ENCODE data around the gene AHCTF1.
A peak's percentile ranks its signal among the peaks of the same experiment; 100 is the strongest.

AHCTF1 gene, protein sequence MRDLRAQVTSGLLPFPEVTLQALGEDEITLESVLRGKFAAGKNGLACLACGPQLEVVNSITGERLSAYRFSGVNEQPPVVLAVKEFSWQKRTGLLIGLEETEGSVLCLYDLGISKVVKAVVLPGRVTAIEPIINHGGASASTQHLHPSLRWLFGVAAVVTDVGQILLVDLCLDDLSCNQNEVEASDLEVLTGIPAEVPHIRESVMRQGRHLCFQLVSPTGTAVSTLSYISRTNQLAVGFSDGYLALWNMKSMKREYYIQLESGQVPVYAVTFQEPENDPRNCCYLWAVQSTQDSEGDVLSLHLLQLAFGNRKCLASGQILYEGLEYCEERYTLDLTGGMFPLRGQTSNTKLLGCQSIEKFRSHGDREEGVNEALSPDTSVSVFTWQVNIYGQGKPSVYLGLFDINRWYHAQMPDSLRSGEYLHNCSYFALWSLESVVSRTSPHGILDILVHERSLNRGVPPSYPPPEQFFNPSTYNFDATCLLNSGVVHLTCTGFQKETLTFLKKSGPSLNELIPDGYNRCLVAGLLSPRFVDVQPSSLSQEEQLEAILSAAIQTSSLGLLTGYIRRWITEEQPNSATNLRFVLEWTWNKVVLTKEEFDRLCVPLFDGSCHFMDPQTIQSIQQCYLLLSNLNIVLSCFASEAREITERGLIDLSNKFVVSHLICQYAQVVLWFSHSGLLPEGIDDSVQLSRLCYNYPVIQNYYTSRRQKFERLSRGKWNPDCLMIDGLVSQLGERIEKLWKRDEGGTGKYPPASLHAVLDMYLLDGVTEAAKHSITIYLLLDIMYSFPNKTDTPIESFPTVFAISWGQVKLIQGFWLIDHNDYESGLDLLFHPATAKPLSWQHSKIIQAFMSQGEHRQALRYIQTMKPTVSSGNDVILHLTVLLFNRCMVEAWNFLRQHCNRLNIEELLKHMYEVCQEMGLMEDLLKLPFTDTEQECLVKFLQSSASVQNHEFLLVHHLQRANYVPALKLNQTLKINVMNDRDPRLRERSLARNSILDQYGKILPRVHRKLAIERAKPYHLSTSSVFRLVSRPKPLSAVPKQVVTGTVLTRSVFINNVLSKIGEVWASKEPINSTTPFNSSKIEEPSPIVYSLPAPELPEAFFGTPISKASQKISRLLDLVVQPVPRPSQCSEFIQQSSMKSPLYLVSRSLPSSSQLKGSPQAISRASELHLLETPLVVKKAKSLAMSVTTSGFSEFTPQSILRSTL (N-terminal part only)

DNA sequence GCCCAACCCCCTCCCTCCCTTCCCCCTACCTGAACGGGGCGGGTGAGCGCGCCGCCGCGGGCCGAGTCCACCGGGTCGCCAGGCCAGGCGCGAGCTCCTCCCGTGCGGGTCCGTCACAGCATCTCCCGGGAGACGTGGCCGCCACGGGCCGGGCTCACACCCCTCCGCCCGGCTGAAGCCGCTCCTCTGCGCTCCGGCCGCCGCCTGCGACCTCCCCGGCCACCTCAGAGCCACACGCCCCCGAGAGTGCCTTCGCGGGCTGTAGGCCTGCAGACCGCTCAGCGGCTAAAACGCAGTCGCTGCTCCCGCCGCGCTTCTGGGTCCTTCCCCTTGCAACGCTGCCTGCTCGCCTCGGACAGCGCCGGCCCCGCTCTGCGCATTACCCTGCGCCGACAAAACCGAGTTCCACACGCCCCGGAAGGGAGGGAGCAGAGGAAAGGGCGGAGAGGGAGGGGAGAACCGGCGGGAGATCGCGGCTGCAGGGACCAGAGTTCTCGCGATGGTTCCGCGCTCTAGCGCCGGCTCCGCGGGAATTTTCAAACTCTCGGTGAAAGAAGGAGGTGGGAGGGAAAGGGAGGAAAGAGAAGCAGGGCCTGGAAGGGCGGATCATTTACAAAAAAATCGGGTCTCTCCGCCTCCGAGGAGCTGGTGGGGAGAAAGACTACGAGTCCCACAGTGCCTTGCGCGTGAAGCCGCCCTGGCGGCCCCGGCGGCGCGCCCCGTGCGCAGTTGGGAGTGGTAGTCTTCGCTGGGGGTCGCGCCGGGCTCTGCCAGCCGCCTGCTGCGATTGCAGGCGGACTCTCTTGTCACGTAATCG is at the start of gene AHCTF1:
Gene AHCTF1, minus strand, starts transcription at position 400 of the 817 bp plus-strand sequence. CDS start 13,578 bp downstream, outside the sequence.
- DNase-seq (ENCODE audit: low spot score), result peak; percentile 98

DNA sequence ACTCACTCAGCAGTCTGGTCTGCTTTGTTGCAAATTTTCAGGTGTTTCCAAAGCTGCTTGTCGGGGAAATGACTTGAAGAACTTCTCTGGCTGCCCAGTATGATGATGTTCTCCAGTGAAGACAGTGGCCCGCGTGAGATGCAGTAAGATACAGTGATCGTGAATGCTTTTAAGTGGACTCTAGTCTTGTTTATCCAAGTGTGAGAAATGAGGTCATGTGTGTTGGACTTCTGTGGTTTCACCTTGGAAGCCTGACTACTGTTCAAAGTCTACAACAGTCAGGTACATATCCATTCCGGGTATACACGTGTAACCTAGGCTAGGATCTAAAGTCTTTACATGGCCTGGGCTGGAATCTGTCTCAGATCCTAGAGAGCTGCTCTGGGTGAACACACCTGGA is 47.0 kb upstream of the AHCTF1 start:
- no peak for DNase-seq (ENCODE audit: low spot score)

DNA sequence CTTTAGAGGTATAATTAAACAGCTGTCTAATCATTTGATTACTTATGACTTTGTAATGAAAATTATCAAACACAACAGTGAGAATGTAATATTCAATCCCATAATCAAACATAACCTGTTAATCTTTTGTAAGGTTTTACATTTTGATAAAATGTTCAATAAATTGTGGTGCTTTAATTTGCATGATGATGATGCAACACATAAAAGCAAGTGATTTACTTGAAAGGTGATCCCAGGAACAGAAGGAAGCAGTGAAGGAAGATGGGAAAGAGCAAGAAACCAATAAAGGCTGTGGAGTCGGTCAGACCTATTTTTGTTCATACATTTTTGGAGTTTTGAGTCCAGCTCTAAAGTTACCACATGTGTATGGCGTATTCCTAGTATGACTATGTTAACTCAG is 46.5 kb upstream of the AHCTF1 start:
- no peak for DNase-seq (ENCODE audit: low spot score)

DNA sequence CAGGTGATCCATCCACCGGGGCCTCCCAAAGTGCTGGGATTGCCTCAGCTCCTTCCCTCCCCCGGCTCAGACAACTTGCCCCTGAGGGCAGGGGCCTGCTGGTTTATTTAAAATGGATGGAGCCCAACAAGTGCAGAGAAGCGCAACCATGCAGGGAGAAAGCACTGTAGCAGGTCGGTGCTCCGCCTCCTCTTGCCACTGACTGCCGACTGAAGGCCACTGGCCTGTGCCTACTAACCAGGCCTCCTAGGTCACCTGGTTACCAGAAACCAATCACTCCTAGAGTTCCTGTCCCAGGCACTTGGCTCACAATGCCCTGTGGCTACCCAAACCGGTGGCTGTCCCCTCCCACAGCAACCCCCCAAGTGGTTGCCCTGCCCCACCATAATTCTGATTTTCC is 40.2 kb upstream of the AHCTF1 start:
- DNase-seq (ENCODE audit: low spot score), result no peak

DNA sequence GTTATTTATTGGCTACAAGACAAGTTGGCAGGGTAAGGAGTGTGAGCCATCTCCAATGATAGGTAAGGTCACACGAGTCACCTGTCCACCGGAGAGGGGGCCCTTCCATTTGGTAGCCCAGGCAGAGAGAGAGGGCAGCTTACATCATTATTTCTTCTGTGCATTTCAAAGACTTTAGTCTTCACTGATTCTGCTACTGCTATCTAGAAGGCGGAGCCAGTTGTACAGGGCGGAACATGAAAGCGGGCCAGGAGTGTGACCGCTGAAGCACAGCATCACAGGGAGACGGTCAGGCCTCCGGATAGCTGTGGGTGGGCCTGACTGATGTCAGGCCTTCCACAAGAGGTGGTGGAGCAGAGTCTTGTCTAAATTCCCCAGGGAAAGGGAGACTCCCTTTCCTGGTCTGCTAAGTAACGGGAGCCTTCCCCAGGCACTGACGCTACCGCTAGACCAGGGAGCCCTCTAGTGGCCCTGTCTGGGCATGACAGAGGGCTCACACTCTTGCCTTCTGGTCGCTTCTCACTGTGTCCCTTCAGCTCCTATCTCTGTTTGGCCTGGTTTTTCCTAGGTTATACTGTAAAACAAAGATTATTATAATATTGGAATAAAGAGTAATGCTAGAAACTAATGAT is 39.5 kb upstream of the AHCTF1 start:
- DNase-seq (ENCODE audit: low spot score), result peak; percentile 53

DNA sequence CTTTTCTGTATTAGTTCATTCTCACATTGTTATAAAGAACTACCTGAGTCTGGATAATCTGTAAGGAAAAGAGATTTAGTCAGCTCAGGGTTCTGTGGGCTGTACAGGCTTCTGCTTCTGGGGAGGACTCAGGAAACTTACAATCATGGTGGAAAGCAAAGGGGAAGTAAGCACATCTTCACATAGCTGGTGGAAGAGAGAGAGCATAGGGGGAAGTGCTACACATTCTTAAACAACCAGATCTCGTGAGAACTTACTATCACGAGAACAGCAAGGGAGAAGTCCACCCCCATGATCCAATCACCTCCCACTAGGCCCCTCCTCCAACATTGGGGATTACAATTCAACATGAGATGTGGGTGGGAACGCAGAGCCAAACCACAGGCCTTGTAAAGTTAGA is 37.9 kb upstream of the AHCTF1 start:
- no peak for DNase-seq (ENCODE audit: low spot score)

DNA sequence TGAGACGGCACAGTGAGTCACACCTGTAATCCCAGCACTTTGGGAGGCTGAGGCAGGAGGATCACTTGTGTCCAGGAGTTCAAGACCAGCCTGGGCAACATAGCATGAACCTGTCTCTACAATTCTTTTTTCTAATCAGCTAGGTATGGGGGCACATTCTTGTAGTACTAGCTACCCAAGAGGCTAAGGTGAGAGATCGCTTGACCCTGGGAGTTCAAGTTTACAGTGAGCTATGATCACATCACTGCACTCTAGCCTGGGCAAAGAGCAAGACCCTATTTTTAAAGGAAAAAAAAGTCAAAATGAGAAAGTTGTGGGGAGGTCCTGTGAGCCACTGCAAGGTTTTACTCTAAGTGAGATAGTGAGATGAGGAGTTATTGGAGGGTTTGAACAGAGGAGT is 34.8 kb upstream of the AHCTF1 start:
- DNase-seq (ENCODE audit: low spot score), result no peak

DNA sequence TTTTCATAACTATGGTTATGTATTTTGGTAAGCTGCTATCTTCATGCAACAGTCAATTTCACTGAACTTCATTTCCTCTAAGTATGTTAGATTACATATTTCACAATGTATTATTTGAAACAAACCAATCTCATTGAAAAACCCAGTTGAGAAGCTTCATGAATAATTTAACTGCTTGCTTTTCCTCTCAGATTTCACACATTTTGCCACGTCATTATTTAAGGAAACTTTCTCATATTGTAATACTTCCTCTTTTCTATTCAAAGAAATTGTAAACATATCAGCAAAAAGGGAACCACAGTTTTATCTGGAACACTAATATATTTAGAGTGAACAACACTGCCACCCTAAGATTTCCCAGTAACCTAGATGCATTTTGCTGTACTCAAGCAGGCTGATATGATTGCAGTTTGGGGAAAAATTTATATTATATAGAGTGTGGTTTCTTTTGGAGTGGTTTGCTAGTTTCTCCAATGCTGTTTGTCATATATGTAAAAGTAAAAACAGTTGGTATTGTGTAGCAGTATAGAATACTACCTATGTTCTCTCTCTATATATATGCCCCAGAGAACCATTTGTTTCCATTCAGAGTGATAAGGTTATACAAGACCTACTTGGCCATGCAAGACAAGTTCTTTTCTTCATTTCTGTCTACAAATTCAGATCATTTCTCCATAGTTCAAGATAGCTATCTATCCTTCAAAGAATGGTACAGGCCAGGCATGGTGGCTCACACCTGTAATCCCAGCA is 28.4 kb upstream of the AHCTF1 start:
- peak; percentile 44 for DNase-seq (ENCODE audit: low spot score)

DNA sequence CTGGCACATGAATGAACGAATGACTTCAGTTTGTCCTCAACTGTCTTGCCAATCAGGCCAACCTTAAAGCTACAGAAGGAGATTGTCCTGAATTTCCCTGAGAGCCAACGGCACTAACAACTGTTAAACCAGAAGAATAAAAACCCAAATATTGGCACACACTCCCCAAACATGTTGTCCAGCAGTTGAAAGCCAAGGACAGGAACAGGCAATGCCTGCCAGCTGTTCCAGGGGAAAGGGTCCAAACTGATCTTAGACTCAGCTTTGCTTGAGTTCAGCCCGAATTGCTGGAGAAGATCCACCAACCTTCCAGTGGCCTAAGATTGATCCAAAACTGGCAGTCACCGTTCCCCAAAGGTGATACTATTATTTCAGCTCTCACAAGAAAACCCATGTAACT is 22.4 kb upstream of the AHCTF1 start:
- no peak for DNase-seq (ENCODE audit: low spot score)

DNA sequence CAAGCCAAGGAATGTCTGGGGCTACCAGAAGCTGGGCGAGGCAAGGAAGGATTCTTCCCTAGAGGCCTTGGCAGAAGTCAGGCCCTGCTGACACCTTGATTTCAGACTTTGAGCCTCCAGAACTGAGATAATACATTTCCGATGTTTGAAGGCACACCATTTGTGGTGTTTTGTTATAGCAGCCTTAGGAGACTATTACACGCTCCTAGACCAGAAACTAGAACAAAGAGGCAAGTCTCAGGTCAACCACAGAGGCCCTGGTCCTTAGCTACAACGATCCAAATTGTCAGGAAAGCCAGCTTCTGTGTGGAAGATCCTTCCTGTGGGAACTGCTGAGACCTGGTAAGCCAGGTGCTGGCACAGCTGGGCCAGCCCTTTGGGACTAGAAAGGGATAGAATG is 19.7 kb upstream of the AHCTF1 start:
- DNase-seq (ENCODE audit: low spot score), result no peak

DNA sequence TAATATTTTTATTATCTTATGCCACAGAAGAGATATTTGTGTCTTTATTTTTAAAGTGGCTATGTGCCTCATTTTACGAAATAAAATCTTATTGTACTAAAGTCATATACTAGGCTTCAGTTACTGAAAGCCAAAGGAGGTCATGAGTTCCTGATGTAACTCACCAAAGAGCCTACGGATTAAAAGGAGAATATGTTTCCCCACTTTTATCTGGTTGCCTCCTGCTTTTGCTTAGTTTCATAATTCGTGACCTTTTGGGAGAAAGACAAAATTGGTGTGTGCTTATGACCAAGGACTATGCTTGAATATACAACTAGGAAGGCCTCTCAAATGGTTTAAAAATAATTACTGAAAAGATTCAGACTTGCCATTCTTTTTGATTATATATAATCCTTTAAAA is 18.2 kb upstream of the AHCTF1 start:
- DNase-seq (ENCODE audit: low spot score), result no peak

DNA sequence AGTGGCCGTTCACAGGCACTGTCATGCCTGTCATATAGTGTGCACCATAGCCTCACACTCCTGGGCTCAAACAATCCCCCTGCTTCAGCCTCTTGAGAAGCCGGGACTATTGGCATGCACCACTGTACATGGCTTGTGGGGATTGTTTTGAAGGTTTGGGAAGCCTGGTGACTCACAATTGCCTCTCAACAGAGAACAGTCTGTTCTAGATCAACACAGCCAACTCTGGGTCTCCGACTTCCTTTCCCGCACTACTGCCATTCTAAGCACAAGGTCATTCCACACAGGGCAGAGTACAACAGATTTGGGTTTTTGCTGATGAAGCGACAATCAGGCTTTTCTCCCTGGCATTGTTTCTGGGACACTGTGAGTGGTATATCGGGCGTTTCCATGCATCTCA is 15.5 kb upstream of the AHCTF1 start:
- DNase-seq (ENCODE audit: low spot score), result peak; percentile 70

DNA sequence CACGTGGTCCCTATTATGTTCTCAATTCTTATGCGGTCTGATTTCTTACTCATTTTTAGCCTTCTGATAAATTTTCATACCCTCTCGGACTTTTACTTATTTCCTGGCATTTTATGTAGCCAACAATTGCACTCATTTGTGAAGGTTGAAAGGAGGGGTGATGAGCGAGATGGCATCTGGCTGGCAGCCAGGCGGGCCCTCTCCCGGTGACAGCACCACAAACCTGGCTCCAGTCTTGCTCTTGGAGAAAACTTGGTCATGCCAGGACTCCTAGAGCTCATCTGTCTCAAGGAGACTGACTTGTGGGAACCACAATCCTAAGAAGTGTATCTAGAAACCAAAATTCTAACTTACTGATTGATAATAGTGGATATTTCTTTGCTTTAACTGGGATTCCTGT is 14.6 kb upstream of the AHCTF1 start:
- DNase-seq (ENCODE audit: low spot score), result no peak

DNA sequence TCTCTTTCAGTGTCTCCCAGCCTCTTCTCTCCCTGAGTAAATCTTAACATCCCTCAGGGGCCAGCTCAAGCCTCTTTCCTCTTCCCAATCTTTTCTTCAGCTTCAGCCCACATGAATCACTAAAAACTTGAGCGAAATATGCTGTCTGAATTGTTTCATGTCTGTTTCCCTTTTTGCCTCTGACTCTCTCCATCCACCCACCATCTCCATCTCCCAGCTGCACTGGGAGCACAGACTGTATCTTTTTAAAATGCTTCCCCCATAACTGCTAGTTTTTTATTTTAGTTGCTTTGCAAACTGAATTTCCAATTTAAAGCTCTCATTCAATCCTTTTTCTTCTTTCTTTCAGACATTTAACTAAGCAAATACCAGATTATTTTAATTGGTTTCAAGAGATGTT is 3.0 kb upstream of the AHCTF1 start:
- DNase-seq (ENCODE audit: low spot score), result peak; percentile 62

DNA sequence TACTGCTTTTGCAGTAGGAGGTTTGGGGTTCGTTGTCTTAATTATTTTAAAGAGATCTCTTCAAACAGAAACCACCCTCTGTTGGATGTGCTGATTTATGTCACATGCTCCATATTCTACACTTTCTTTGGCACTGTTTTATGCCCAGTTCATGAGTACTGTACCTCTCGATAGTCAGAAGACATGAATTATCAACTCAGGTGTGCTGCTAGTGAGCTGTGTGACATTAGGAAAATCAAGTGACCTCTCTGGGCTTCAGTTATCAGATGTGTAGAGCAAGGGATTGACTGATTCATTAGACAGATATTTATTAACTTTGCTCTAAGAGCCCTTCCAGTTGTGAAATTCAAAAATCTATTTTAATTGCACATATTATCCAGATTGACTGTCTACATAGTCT is 2.1 kb upstream of the AHCTF1 start:
- no peak for DNase-seq (ENCODE audit: low spot score)

DNA sequence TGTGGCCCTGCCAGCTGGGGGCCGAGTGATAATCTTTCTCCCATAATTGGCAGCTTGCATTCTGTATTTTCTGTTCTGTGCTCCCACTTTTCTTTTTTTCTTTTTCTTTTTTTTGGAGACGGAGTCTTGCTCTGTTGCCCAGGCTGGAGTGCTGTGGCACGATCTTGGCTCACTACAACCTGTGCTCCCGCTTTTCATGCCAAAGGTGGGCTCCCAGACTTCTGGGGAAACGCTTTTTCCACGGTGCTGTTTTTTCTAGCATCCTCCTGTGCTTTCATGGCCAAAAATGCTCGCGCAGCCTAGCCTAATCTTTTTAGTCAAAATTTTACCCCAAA is 585 bp upstream of the AHCTF1 start:
- DNase-seq (ENCODE audit: low spot score), result no peak

DNA sequence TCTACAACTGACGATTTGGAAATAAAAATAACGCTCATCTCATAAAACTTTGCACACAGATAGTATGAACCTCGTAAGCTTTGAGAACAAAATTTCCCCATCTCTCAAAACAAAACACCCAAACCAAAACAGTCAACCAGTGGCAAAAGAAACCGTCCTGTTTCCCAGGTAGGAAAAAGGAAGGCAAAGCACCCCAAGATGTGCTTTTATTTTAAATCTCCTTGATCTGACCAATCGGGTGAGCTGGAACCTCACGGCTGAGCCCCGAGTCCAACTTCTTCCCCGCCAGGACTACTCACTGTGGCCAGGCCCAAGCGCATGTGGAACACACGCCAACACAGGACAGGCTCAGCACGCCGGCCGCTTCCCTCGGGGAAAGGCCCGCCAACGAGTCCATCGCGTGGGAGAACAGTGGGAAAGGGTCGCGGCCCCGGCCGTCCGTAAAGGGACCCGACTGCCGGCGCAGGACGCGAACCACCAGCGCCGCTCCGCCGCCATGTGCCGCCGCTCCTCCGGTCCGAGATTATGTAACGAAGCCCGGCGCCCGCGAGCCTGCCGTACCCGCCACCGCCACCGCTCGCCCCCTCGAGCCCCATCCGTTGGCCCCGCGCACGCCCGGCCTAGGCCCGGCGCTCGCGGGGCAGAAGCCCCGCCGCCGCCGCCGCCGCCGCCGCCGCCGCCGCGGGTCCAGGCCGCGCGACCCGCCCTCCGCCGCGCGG is 759 bp downstream of the AHCTF1 start:
- DNase-seq (ENCODE audit: low spot score), result peak; percentile 52

DNA sequence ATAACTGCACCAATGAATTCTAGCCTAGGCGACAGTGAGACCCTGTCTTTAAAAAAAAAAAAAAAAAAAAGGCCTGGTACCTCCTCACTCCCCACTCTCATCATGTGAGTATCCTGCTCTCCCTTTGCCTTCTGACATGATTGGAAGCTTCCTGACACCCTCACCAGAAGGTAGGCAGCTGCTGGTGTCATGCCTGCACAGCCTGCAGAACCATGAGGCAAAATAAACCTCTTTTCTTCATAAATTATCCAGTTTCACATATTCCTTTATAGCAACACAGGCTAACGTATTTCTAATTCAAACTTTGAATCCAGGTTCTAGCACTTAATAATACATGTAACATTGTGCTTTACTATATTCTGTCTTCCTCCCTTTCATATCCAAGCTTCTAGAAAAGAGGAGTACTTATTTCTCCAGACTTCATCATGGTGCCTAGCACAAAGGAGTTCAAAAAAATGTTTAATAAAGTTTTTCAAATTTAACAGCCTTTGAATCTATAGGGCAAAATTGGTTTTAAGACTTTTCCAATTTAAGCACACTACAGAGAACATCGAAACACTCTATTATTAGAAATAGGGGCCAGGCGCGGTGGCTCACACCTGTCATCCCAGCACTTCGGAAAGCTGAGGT is 5.6 kb downstream of the AHCTF1 start:
- DNase-seq (ENCODE audit: low spot score), result no peak

DNA sequence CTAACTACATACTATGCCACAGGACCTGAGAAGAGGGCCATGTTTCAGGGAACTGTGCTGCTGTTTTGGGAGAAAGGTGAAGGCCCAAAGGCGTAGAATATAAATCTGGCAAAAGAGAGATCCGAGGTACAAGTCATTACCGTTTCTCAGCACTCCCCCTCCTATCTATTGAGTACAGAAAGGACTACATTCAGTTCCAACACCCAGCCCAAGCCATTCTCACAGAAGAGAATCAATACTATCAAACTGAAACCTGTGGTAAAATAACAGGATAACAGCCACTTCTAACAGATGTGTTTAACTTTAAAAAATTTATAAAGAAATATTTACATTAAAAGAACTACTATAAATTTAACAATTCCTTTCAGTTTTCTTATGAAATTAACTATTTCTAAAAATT is 7.8 kb downstream of the AHCTF1 start:
- no peak for DNase-seq (ENCODE audit: low spot score)
